HG03045 (cell line): ENCODE measurements around the gene RNF182.
"Not testable (repeated sequence)": the region's sequence is repeated elsewhere in the genome, so short reads cannot be mapped to it uniquely, and the experiment has no call there.

Experiments
- ATAC-seq: cut with Tn5 transposase; IDR thresholded peaks from one replicate; pipeline ENCODE4 v1.9.1; 2021; ENCODE audit warnings: mild to moderate bottlenecking, moderate library complexity; ENCODE audit not compliant: unreplicated experiment

RNF182 gene

GRCh38 chr6:13916230-13916944, 8.4 kb upstream of the RNF182 start:
- no peak for ATAC-seq

GRCh38 chr6:13917141-13917540, 7.6 kb upstream of the RNF182 start:
- no peak for ATAC-seq

GRCh38 chr6:13918686-13919250, 6.0 kb upstream of the RNF182 start:
- no peak for ATAC-seq

GRCh38 chr6:13919861-13920260, 4.9 kb upstream of the RNF182 start:
- ATAC-seq, result no peak

GRCh38 chr6:13920552-13920951, 4.2 kb upstream of the RNF182 start:
- ATAC-seq, result no peak

- no peak for ATAC-seq
These were observed 2.0 kb upstream of the RNF182 start for GRCh38 chr6:13922750-13923149.

- no peak for ATAC-seq
These were observed 1.1 kb upstream of the RNF182 start for GRCh38 chr6:13923527-13924145.

GRCh38 chr6:13924146-13924948, 405 bp upstream of the RNF182 start:
- ATAC-seq, result no peak

GRCh38 chr6:13926378-13926777, 1.6 kb downstream of the RNF182 start:
- ATAC-seq, result no peak

GRCh38 chr6:13927203-13927602, 2.5 kb downstream of the RNF182 start:
- no peak for ATAC-seq

- ATAC-seq, result no peak
These were observed 4.4 kb downstream of the RNF182 start for GRCh38 chr6:13929196-13929595.

- no peak for ATAC-seq
These were observed 7.1 kb downstream of the RNF182 start for GRCh38 chr6:13931797-13932402.

- ATAC-seq, result no peak
These were observed 8.0 kb downstream of the RNF182 start for GRCh38 chr6:13932785-13933184.

- ATAC-seq, result no peak
These were observed 10.0 kb downstream of the RNF182 start for GRCh38 chr6:13934721-13935120.

- no peak for ATAC-seq
These were observed 10.6 kb downstream of the RNF182 start for GRCh38 chr6:13935190-13935880.

- not testable (repeated sequence) for ATAC-seq
These were observed 11.1 kb downstream of the RNF182 start for GRCh38 chr6:13935881-13936261.

- ATAC-seq, result no peak
These were observed 17.1 kb downstream of the RNF182 start for GRCh38 chr6:13941902-13942301.

- no peak for ATAC-seq
These were observed 19.2 kb downstream of the RNF182 start for GRCh38 chr6:13943943-13944342.

- ATAC-seq, result no peak
These were observed 21.8 kb downstream of the RNF182 start for GRCh38 chr6:13946506-13946905.

- ATAC-seq, result no peak
These were observed 22.9 kb downstream of the RNF182 start for GRCh38 chr6:13947611-13948178.
